ENCODE results near the gene SUN5. TPM values are rescaled to one million over a fixed set of nuclear protein-coding genes. Genes with fewer than 3 reads are reported as not detected.

SUN5 gene
- total and polyA plus RNA-seq, 2 experiments from 2014 or later: not detected

DNA sequence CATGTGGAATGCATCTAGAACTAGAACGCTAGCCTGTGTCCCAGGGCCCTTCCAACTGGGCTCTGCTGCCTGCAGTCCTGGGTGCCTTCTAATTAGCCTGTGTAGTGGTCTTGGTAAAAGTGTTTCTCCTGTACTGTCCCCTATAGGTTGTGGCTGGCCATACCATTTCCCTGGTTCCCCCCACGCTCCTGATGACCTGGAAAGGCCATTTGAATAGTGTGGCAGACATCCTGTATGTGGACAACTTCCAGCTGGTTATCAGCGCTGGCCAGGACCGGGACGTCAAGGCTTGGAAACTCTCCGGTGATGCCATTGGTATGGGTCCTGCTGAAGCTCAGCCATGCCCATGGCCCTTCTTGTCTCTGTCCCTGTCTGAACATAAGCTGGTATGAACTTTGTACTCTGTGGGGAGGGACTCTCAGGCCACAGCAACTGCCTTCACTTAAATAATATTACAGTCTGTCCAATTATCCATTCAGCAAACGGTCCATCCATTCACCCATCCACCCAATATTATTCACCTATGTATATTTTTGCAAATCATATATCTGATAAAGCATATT is 60.7 kb downstream of the SUN5 start:
- WGBS (ENCODE audit: low lambda C conversion rate, missing lambda C conversion rate): 89% methylated on average over 7 of the region's 7 CpGs

DNA sequence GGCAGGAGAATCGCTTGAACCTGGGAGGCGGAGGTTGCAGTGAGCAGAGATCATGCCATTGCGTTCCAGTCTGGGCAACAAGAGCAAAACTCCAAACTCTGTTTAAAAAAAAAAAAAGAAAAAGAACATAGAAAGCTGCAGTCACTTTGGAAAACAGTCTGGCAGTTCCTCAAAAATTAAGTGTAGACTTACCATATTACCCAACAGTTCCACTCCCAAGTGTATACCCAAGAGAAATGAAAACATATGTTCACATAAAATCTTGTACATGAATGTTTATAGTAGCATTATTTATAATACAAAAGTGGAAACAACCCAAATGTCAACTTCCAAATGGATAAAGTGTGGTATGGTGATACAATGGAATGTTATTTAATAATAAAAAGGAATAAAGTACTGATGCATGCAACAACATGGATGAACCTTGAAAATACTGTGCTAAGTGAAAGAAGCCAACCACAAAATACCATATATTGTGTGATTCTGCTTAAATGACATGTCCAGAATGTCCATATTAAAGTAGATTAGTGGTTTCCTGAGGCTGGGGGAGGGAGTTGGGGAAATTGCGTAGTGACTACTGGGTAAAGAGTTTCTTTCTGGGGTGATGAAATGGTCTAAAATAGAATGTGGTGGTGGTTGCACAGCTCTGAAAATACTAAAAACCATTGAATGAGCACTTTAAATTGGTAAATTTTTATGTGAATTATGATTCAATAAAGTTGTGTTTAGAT is 62.9 kb downstream of the SUN5 start:
- Histone ChIP-seq H3K79me2 (no peaks in the 10 kb centered on the region), H3K27me3 (no peaks in the 10 kb centered on the region), H3K36me3 (replicated peaks; ENCODE audit: insufficient read depth, low read depth) (no peaks in the 10 kb centered on the region), H3K4me1 (ENCODE audit: insufficient read depth) (no peaks in the 10 kb centered on the region), H2AFZ (no peak overlapping the region), H3K4me3 (no peak overlapping the region), H3K9me2 (replicated peaks; ENCODE audit: insufficient read depth) (no peaks in the 10 kb centered on the region), H3K27ac (no peak overlapping the region), H3K9me3 (ENCODE audit: low read depth) (no peaks in the 10 kb centered on the region), H4K20me1 (ENCODE audit: insufficient read depth, poor library complexity, severe bottlenecking) (no peaks in the 10 kb centered on the region), H3K4me2 (no peak overlapping the region)
- no peak for DNase-seq (ENCODE audit: low spot score)
- WGBS (ENCODE audit: low lambda C conversion rate, missing lambda C conversion rate): 92% methylated on average over 4 of the region's 4 CpGs
- TF ChIP-seq, protein P1, sequence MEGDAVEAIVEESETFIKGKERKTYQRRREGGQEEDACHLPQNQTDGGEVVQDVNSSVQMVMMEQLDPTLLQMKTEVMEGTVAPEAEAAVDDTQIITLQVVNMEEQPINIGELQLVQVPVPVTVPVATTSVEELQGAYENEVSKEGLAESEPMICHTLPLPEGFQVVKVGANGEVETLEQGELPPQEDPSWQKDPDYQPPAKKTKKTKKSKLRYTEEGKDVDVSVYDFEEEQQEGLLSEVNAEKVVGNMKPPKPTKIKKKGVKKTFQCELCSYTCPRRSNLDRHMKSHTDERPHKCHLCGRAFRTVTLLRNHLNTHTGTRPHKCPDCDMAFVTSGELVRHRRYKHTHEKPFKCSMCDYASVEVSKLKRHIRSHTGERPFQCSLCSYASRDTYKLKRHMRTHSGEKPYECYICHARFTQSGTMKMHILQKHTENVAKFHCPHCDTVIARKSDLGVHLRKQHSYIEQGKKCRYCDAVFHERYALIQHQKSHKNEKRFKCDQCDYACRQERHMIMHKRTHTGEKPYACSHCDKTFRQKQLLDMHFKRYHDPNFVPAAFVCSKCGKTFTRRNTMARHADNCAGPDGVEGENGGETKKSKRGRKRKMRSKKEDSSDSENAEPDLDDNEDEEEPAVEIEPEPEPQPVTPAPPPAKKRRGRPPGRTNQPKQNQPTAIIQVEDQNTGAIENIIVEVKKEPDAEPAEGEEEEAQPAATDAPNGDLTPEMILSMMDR (IDR thresholded peaks at IDR 0.05; ENCODE audit: poor library complexity): no peak
- TF ChIP-seq EZH2phosphoT487 (IDR thresholded peaks at IDR 0.05; ENCODE audit: low read depth, severe bottlenecking, unreplicated experiment): no peak
- no peak for TF ChIP-seq EZH2 (IDR thresholded peaks at IDR 0.05; ENCODE audit: borderline replicate concordance)

More for the DNA sequence above, 60.7 kb downstream of the SUN5 start:
- no peaks in the 10 kb centered on the region for H4K20me1 ChIP-seq (ENCODE audit: insufficient read depth, poor library complexity, severe bottlenecking)
- H3K27me3 ChIP-seq: no peaks in the 10 kb centered on the region
- no peak overlapping the region for H2AFZ ChIP-seq
- no peaks in the 10 kb centered on the region for H3K9me3 ChIP-seq (ENCODE audit: low read depth)
- TF ChIP-seq EZH2phosphoT487 (IDR thresholded peaks at IDR 0.05; ENCODE audit: low read depth, severe bottlenecking, unreplicated experiment): no peak
- TF ChIP-seq EZH2 (IDR thresholded peaks at IDR 0.05; ENCODE audit: borderline replicate concordance): no peak
- TF ChIP-seq, protein P1 (IDR thresholded peaks at IDR 0.05; ENCODE audit: poor library complexity): no peak
- no peak overlapping the region for H3K27ac ChIP-seq
- H3K4me1 ChIP-seq (ENCODE audit: insufficient read depth): no peaks in the 10 kb centered on the region
- no peaks in the 10 kb centered on the region for H3K9me2 ChIP-seq (replicated peaks; ENCODE audit: insufficient read depth)
- H3K4me2 ChIP-seq: no peak overlapping the region
- no peak overlapping the region for H3K4me3 ChIP-seq
- DNase-seq (ENCODE audit: low spot score): no peak
- no peaks in the 10 kb centered on the region for H3K79me2 ChIP-seq
- no peaks in the 10 kb centered on the region for H3K36me3 ChIP-seq (replicated peaks; ENCODE audit: insufficient read depth, low read depth)

DNA sequence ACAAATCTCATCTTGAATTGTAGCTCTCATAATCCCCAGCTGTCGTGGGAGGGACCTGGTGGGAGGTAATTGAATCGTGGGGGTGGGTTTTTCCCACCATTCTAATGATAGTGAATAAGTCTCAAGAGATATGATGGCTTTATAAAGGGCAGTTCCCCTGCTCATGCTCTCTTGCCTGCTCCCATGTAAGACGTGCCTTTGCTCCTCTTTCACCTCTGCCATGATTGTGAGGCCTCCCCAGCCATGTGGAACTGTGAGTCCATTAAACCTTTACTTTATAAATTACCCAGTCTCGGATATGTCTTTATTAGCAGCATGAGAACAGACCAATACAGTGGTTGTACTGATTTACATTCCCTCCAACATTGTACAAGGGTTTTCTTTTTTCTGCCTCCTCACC is 69.7 kb downstream of the SUN5 start:
- no peak for DNase-seq (ENCODE audit: low spot score)
- H3K4me2 ChIP-seq: no peak overlapping the region
- 69% methylated on average over 4 of the region's 4 CpGs for WGBS (ENCODE audit: low lambda C conversion rate, missing lambda C conversion rate)
- no peak overlapping the region for H3K4me3 ChIP-seq
- no peak overlapping the region for H2AFZ ChIP-seq
- H3K36me3 ChIP-seq (replicated peaks; ENCODE audit: insufficient read depth, low read depth): no peaks in the 10 kb centered on the region
- no peak overlapping the region for H3K27ac ChIP-seq
- no peaks in the 10 kb centered on the region for H3K4me1 ChIP-seq (ENCODE audit: insufficient read depth)
- H3K9me2 ChIP-seq (replicated peaks; ENCODE audit: insufficient read depth): no peaks in the 10 kb centered on the region
- no peaks in the 10 kb centered on the region for H4K20me1 ChIP-seq (ENCODE audit: insufficient read depth, poor library complexity, severe bottlenecking)
- no peak for TF ChIP-seq EZH2phosphoT487 (IDR thresholded peaks at IDR 0.05; ENCODE audit: low read depth, severe bottlenecking, unreplicated experiment)
- no peak for TF ChIP-seq EZH2 (IDR thresholded peaks at IDR 0.05; ENCODE audit: borderline replicate concordance)
- TF ChIP-seq, protein P1 (IDR thresholded peaks at IDR 0.05; ENCODE audit: poor library complexity): no peak
- H3K9me3 ChIP-seq (ENCODE audit: low read depth): no peaks in the 10 kb centered on the region
- no peaks in the 10 kb centered on the region for H3K79me2 ChIP-seq
- H3K27me3 ChIP-seq: no peaks in the 10 kb centered on the region

Other genes with a start within 250 kb of the SUN5 start
- 4.3 and 4.5 TPM in 2 replicates for gene DNMT3B, start 242.0 kb downstream of the SUN5 start, total RNA-seq
- gene DNMT3B, start 242.0 kb downstream of the SUN5 start, polyA plus RNA-seq: 5.2 and 5.3 TPM in 2 replicates
- gene MAPRE1, start 184.5 kb downstream of the SUN5 start, total RNA-seq: 141 and 147 TPM in 2 replicates
- gene MAPRE1, start 184.5 kb downstream of the SUN5 start, polyA plus RNA-seq: 54.8 and 67.7 TPM in 2 replicates
- gene EFCAB8, start 145.5 kb downstream of the SUN5 start, total RNA-seq: 0.53 TPM in 1 of 2 replicates, not detected in the other
- gene EFCAB8, start 145.5 kb downstream of the SUN5 start, polyA plus RNA-seq: not detected in 2 replicates
- 0.52 and 0.70 TPM in 2 replicates for gene BPIFB2, start 3.3 kb upstream of the SUN5 start, total RNA-seq
- gene BPIFB2, start 3.3 kb upstream of the SUN5 start, polyA plus RNA-seq: 0.30 and 1.0 TPM in 2 replicates
- not detected in 2 replicates for gene BPIFB6, start 27.2 kb upstream of the SUN5 start, total RNA-seq
- gene BPIFB6, start 27.2 kb upstream of the SUN5 start, polyA plus RNA-seq: not detected in 2 replicates
- not detected in 2 replicates for gene BPIFB3, start 49.5 kb upstream of the SUN5 start, total RNA-seq
- gene BPIFB3, start 49.5 kb upstream of the SUN5 start, polyA plus RNA-seq: not detected in 2 replicates
- gene BPIFB4, start 75.2 kb upstream of the SUN5 start, total RNA-seq: not detected in 2 replicates
- gene BPIFB4, start 75.2 kb upstream of the SUN5 start, polyA plus RNA-seq: not detected in 2 replicates
- gene BPIFA2, start 163.7 kb upstream of the SUN5 start, total RNA-seq: not detected in 2 replicates
- not detected in 2 replicates for gene BPIFA2, start 163.7 kb upstream of the SUN5 start, polyA plus RNA-seq
- gene BPIFA3, start 212.9 kb upstream of the SUN5 start, total RNA-seq: not detected in 2 replicates
- not detected in 2 replicates for gene BPIFA3, start 212.9 kb upstream of the SUN5 start, polyA plus RNA-seq
- not detected in 2 replicates for gene BPIFA1, start 231.6 kb upstream of the SUN5 start, total RNA-seq
- not detected in 2 replicates for gene BPIFA1, start 231.6 kb upstream of the SUN5 start, polyA plus RNA-seq

Measured in hepatocyte (in vitro differentiated cells).